HG03095 (cell line): ENCODE results near the gene HDAC7.

Experiments used
- ATAC-seq: cut with Tn5 transposase; IDR thresholded peaks from one replicate; pipeline ENCODE4 v1.9.1; 2021; ENCODE audit warnings: moderate library complexity; ENCODE audit not compliant: unreplicated experiment

HDAC7 gene

GRCh38 chr12:47781479-47782371, 38.0 kb downstream of the HDAC7 start:
- no peak for ATAC-seq

- ATAC-seq: no peak
Measured at GRCh38 chr12:47779943-47780504, 39.7 kb downstream of the HDAC7 start.

DNA sequence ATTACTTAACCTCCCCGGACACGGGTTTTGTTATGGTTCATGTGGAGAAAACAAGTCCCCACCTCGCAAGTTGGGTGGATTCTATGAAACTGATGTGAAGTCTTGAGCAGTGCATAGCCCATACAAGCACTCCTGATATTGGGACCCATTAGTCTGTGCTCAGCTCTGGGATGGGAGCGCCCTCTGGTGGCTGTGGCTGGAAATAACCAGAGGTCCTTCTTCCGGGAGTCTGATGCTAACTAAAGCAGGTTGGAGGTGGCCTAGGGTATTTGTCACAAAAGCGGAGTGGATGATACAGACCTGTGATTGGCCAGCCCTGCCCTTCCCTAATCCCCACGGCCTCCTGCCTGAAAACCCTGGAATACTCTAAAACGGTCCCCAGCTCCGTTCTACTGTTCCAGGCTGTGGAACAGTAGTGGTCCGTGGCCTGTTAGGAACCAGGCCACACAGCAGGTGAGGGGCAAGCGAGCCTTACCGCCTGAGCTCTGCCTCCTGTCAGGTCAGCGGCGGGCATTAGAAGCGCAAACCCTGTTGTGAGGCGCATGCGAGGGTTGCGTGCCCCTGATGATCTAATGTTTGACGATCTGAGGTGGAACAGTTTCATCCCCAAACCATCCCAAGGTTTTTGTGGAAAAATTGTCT, 40.3 kb downstream of the HDAC7 start:
- peak; percentile 75 for ATAC-seq

GRCh38 chr12:47778881-47779280, 40.8 kb downstream of the HDAC7 start:
- ATAC-seq: no peak

GRCh38 chr12:47777741-47778558, 41.8 kb downstream of the HDAC7 start:
- ATAC-seq: no peak

DNA sequence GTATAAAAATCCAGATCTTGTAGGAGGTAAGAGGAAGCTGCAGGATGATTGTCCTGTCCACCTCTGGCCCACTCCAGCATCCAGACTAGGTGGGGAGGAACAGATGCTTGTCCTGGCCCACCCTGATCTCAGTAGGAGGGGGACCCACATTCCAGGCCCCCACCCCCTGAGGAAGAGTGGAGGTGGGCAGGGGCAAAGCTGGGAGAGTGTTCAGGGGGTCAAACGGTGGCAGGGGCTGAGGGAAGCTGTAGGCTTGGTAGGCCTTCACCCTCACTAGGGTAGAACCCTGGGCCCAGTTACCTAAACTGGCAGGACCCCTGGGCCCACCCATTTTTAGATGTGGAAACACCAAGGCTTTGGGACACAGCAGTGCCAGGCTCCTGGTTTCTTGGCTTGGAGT, 42.6 kb downstream of the HDAC7 start:
- ATAC-seq: no peak

DNA sequence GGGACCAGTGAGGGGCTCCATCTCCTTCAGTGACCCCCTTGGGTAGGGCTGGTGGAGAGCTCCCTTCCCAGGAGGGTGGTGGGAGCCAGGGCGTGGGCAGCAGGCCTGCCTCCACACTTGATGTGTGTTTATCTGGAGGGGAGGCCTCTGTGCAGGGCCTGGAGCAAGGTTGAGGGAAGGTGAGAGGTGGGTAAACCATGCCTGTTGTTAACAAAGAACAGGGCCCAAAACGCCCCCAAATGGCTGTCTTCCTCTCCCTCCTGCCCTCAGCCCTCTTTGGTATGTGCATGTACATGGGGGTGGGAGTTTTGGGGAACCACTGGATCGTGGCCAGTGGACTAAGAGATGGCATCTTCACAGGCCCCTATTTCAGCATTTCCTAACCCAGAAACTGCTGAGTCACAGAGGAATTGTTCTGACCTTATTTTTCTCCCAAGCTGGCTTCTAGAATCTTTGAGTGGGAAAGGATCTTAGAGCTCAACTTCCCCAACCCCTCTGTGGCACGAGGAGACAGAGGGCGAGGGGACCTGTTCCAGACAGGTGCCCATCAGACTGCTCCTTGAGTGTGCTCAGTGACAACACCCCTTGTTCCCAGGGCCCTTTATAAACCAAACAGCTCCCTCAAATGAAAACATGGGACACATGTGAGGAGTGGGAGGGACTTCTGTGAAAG, 43.1 kb downstream of the HDAC7 start:
- no peak for ATAC-seq

DNA sequence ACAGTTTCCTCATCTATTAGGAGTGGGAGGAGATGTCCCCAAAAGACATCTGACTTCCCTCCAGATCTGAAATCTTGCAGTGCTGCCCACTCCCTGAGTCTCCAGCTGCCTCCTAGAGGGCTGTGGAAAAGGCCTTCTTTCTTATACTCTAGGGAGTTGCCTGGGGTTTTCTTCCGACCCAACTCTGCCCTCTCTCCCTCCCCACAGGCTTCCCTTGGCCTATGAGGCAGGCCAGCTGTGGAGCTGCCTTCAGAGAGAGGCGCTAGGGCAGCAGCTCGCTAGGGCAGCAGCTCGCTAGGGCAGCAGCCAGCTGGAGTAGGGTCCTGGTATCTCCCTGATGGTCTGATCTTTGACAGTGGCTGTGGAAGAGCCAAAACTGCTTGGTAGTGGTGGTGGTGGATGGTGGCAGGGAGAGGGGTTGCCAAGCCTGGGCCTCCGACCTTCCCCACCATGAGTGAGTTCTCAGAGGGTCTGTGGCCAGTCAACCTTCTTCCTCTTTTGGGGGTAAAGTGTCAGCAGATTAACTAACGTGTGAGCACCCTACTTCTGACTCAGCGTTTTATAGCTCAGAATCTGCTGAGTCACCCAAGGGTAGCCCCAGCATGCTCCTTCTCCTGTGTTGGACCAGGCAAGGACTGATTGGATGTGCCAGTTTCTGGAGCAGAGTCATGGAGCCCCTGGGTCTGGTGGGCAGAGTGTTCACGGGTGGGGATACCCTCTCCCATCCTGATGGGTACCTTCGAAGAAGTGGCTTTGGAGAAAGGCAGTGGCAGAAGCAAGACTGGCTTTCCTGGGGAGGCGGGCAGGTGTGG, 44.4 kb downstream of the HDAC7 start:
- no peak for ATAC-seq

GRCh38 chr12:47774663-47775062, 45.0 kb downstream of the HDAC7 start:
- ATAC-seq: no peak

GRCh38 chr12:47773858-47774580, 45.7 kb downstream of the HDAC7 start:
- no peak for ATAC-seq

- ATAC-seq: peak; percentile 81
Measured at GRCh38 chr12:47773062-47773857, 46.4 kb downstream of the HDAC7 start, which contains the start of gene SLC48A1. SLC48A1 (plus strand) TSS chr12:47773238; CDS start chr12:47773305, 67 bp downstream.

- ATAC-seq: no peak
Measured at GRCh38 chr12:47772738-47773061, 47.0 kb downstream of the HDAC7 start.

- no peak for ATAC-seq
Measured at GRCh38 chr12:47772094-47772660, 47.5 kb downstream of the HDAC7 start.

DNA sequence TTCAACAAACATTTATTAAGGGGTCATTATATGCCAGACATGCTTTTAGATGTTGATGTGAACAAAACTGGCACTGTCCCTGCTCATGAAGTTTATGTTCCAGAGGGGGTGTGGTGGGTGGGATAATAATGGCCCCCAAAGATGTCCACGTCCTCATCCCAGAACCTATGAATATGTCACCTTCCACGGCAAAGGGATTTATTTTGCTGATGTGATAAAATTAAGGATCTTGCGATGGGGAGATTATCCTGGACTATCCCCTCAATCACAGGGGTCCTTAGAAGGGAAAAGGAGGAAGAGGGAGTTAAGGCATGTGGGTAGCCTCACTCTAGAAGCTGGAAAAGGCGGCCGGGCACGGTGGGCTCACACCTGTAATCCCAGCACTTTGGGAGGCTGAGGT, 48.4 kb downstream of the HDAC7 start:
- ATAC-seq: no peak

DNA sequence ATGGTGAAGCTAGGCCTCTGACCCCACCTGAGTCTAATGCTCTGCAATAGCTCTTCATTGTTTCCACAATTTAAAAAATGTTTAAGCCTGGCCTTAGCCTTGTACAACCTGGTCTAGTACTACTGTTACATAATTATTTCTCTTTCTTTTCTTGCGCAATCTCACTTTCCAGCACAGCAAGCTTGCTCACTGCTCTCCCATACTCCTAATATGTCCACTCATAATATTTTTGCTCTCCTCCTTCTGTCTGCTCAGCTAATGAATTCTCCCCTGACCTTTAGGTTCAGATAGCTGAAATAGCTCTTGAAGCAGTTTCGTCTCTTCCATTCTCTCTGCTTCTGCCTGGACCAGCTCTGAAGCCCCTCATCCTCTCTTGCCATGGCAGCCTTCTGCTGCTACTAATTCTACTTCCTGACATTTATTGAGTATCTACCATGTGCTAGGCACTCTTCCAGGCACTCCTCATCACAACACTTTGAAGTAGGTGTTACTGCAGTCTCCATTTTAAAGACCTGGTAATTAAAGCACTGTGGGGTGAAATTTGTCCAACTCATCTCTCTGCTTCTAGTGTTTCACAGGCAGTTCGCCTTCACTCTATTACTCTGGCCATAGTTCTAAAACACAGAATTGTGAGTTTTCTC, 49.5 kb downstream of the HDAC7 start:
- no peak for ATAC-seq

DNA sequence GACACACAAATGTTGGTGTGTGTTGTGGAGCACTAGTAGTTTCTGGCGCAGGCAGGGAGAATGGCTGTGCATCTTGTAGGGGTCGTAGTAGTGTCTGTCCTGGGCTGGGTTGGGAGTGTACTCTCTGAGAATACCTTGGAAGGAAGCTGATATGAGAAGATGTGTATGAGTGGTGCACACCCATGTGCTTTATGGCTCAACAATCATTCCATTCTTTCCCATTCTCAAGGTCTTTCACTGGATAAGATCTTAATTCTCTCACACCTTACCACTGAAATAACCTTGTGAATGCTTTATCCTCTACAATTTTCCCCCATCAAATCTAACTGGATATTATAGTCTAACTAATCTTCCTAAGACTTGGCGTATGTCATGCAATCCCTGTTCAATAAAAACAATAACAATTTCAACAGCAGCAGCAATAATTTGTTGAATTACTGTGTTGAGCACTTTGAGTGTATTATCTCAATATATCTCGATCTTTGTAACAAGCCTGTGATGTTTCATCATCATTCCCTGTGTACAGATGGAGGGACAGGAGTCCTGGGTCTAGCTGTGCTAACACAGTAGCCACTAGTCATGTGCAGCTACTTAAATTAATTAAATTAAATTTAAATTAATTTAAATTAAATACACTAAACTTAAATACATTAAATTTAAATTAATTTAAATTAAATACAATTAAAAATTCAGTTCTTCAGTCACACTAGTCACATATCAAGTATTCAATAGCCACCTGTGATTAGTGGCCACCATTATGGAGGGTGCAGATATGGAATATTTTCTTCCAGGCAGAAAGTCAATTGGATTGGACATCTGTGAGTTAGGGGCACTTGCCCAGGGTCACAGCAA, 50.2 kb downstream of the HDAC7 start:
- no peak for ATAC-seq
